ELF-1 (cell line): ENCODE results near the gene DHH.
"Not testable (repeated sequence)": the region's sequence is repeated elsewhere in the genome, so short reads cannot be mapped to it uniquely, and the experiment has no call there.

Experiments
- DNase-seq: peaks from one replicate; pipeline ENCODE4 v3.0.0-alpha.2; 2016; ENCODE audit warnings: low read depth, low spot score

The DHH gene

DNA sequence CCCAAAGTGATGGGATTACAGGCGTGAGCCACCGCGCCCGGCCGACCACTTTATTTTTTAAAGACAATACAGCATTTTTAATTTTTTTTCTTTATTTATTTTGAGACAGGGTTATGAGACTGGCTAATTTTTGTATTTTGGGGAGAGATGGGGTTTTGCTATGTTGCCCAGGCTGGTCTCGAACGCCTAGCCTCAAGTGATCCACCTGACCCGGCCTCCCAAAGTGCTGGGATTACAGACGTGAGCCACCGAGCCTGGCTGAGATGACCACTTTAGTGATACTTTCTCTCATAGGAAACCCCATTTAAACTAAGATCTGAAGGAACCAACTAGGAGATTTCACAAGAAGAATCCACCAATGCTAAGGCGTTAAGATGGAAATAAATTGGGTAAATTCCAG lies 23.6 kb downstream of the DHH start:
- no peak for DNase-seq

- peak; percentile 99 for DNase-seq
These were observed 24.9 kb downstream of the DHH start, which contains the start of gene RHEBL1 for GRCh38 chr12:49069507-49070346. TSS of gene RHEBL1 (minus strand) at chr12:49069979. CDS start at chr12:49069785, 194 bp downstream.

DNA sequence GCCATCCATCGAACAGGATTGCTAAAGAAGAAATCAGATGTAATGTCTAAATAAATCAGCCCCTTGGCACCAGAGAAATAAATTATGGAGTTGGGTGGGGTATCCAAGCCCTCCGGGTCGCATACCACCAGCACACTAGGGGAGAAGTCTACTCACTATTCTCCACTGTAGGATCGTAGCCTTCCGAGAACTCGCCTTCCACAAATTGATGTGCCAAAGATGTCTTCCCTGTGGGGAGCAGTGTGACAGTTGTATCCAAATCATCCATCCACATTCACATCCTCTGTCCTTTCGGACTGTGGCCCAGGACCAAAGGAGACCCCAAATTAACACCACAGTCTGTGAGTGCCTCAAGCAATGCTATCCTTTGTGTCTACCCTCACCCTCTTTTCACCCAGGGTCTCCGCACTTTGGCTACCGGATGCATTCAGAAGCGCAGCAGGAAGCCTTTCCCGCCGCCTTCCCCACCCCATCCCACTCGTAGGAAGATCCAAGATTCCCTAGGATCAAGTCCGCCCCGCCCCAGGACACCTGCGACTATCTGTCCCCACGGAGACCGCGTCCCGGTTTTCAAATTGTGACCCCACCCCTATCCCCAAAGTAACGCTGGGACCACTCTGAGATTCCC lies 25.6 kb downstream of the DHH start:
- peak; percentile 18 for DNase-seq

- DNase-seq: no peak
These were observed 28.5 kb downstream of the DHH start for GRCh38 chr12:49066120-49066519.

DNA sequence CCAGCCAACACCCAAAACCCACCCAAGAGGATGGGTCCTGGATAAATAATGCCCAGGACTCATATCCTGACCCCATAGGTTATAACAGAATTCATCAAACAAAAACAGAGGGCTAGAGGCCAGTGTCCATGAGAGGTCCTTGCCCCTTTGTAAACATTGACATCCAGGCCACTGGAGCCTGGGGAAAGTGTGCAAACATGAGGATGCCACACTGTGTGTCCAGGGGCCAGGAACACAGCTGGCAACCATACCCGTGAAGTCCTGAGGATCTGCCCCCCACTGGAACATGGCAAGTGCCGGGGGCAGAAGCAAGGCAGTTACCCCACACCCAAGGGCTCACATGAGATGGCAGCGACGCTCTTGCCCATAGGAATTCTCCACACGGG lies 29.8 kb downstream of the DHH start:
- DNase-seq: no peak

DNA sequence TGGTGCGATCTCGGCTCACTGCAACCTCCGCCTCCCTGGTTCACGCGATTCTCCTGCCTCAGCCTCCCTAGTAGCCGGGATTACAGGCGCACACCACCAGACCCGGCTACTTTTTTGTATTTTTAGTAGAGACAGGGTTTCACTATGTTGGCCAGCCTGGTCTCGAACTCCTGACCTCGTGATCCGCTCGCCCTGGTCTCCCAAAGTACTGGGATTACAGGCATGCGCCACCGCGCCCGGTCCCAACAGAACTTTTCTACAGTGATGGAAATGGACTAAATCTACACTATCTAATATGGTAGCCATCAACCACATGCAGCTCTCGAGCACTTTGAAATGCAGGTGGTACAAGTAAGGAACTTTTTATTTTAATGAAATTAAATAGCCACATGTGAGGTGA lies 32.7 kb downstream of the DHH start:
- DNase-seq: not testable (repeated sequence)

- no peak for DNase-seq
These were observed 33.4 kb downstream of the DHH start for GRCh38 chr12:49061157-49061650.

DNA sequence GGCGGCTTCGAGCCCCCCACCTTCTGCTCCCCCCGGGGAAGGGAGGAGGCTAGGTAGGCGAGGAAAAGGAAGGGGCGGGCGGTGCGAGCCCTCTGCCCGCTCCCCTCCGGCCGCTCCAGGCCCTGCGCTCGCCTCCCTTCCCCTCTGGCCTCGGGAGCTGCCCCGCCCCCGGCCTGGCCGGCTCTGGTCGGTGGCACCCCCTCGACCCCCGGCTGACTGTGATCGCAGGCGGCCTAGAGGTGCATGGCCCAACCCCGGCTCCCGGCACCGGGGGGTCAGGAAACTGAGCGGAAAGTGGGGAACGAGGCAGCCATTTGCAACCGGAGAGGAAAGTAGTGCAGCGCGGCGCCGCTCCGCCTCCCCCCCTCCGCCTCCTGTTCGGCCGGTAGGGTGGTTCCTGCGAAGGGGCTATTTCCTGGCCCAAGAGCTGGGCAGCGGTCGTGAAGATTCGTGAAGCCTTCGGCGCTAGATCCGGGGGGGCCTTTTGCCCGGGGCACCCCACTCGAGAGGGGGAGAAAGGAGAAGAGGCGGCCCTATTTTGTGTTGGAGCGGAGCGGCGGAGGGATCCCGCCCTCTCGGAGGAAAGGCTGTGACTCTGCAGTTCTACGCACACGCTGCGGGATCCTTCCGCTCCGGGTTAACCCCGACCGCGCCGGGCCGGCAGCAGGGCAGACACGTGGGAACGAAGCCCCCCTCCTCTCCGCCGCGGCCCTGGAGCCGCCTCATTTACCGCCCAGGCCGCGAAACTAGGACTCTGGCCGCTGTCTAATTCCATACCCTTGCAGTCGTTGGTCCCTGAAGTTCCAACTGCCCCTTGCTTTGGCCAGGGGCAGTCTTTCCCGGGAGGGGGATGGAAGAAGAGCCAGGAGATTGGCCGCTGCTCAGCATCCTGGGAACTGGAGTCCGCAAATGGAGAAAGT lies 34.1 kb downstream of the DHH start, which contains the start of gene KMT2D:
Gene KMT2D (minus strand): TSS at position 558 of the 920 bp plus-strand sequence. CDS start 5,470 bp downstream, outside the sequence.
- DNase-seq: peak; percentile 95

GRCh38 chr12:49059299-49060171 lies 35.1 kb downstream of the DHH start:
- peak; percentile 57 for DNase-seq

DNA sequence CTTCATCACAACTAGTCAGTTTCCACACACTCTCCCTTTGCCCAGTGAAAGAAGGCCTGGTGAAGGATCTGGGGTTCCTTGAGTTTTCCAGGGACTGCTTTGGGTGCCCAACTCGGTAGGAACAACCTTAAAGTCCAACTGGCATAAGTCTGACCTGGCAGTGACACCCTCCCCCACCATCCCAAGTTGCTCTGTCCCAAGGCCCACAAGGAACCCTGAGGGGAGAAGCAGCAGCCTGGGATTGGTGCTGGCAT lies 35.6 kb downstream of the DHH start:
- peak; percentile 18 for DNase-seq

DNA sequence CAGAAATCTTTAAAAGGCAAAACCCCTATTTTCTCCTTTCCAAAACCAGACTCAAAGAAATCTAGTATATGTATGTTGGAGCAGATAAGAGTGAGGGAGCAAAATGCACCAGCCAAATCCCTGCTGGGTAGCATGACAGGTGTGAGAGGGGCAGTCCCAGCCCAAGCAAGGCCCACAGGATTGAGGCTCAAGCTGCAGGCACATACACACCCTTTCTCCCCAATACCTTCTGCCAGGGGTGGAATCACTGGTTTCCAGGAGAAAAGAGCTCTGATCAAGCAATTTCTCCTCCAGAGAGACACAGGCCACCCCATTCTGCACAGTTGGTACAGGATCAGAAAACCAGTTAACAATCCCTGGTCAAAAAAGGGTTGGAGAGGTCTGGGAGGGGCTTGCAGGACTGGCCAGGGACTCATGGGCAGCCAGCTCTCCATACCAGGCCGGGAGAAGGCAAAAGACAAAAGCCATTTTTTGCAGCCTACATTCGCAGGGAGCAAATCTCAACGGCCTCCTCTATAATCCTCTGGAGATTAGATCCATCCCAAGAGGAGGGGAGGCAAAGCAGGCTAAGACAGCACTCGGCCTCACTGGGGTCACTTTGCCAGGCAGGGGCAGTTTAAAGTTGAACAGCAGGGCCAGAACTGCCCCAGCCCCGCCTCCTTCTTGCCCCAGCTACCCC lies 36.1 kb downstream of the DHH start:
- DNase-seq: peak; percentile 5

DNA sequence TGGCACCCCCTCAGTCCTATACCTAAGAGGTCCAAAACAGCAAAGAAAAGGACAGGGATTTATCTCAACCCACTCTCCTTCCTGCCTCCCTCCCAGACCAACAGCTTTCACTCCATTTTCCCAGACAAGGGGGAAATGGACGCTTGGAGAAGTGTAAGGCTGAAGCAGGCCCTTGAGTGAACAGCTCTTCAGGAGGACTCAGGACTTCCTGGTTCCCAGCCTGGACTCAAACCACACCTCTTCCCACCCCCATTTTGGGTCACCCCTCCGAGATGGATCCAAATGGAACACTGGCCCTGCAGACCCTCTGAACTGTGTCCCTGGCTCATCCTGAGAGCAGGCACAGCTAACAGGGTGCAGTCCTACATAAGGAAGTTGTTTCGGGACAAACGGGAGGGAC lies 36.7 kb downstream of the DHH start:
- no peak for DNase-seq

GRCh38 chr12:49055978-49056754 lies 38.4 kb downstream of the DHH start:
- peak; percentile 65 for DNase-seq

DNA sequence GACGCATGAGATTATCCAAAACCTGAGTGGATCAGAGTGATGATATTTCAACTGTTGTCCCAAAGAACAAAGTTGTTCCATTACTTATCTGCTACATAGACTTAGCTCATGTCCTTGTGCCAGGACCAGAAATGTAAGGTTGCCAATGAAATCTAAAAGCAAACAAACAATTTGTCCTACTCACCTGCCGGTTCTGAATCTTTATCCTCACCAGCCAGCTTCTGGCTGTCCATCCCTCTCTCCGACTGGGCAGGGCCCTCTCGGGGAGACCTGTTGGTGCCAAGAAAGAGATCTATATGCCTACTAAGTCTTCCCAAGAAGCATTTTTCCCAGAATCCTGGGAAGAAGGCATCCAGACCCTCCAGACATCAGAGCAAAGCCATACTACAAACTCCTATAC lies 39.5 kb downstream of the DHH start:
- DNase-seq: no peak

GRCh38 chr12:49054524-49054923 lies 40.1 kb downstream of the DHH start:
- DNase-seq: no peak

DNA sequence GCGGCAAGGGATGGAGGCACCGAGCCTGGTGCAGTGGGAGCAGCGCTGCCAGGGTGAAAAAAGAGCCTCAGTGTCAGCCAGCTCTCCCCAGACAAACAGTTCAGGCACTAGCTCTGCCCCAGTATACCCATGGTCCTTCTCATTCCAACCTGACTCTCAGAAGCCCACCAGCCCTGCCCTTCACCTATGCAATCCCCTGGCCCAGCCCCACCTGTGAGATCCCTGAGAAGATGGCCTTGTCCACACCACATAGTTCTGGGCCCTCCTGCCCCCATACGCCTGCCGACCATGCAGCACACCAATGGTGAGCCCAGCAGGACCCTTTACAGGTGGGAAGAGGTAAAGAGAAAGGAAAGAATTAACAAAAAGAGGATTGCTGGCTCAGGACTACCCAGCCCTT lies 40.5 kb downstream of the DHH start:
- DNase-seq: no peak

- DNase-seq: no peak
These were observed 42.0 kb downstream of the DHH start for GRCh38 chr12:49052451-49053208.

DNA sequence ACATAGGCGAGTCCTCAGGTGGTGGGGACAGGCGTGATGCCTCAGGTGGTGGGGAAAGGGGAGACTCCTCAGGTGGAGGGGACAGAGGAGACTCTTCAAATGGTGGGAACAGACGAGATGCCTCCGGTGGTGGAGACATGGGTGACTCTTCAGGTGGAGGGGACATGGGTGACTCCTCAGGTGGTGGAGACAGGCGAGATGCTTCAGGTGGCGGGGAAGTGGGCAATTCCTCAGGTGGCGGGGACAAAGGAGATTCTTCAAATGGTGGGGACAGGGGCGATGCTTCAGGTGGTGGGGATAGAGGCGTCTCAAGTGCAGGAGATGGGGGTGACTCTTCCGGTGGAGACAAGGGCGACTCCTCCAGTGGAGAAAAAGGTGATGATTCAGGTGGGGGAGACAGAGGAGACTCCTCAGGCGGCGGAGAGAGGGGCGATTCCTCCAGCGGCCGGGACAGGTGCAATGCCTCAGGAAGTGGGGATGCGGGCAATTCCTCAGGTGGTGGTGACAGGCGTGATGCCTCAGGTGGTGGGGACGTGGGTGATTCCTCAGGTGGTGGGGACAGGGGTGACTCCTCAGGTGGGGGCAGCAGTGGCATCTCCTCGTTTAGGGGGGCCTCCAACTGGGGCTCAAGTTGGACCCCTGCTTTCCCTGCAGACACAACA lies 42.7 kb downstream of the DHH start:
- no peak for DNase-seq
